Measurements from ENCODE around the gene ENSA.
A peak's percentile ranks its signal among the peaks of the same experiment; 100 is the strongest.
"Not testable (repeated sequence)": the region's sequence is repeated elsewhere in the genome, so short reads cannot be mapped to it uniquely, and the experiment has no call there.

Gene ENSA

GRCh38 chr1:150629115-150629928 lies at the start of gene ENSA:
Gene ENSA, minus strand, starts transcription at chr1:150629612. Its CDS starts 142 bp downstream, at chr1:150629470.
- peak; percentile 86 to 91 for DNase-seq (ENCODE audit: low read depth in 2 of 2, low spot score in 1 of 2)

- DNase-seq (ENCODE audit: low read depth in 2 of 2, low spot score in 1 of 2): no peak
Observed at GRCh38 chr1:150678988-150679387, 49.6 kb upstream of the ENSA start.

GRCh38 chr1:150674881-150675280 lies 45.5 kb upstream of the ENSA start:
- DNase-seq (ENCODE audit: low read depth in 2 of 2, low spot score in 1 of 2): no peak

GRCh38 chr1:150663321-150663720 lies 33.9 kb upstream of the ENSA start:
- no peak for DNase-seq (ENCODE audit: low read depth in 2 of 2, low spot score in 1 of 2)

- DNase-seq (ENCODE audit: low read depth in 2 of 2, low spot score in 1 of 2): no peak
Observed at GRCh38 chr1:150662811-150663210, 33.4 kb upstream of the ENSA start.

GRCh38 chr1:150661156-150661555 lies 31.7 kb upstream of the ENSA start:
- no peak for DNase-seq (ENCODE audit: low read depth in 2 of 2, low spot score in 1 of 2)

GRCh38 chr1:150660584-150660983 lies 31.2 kb upstream of the ENSA start:
- no peak for DNase-seq (ENCODE audit: low read depth in 2 of 2, low spot score in 1 of 2)

GRCh38 chr1:150657064-150657463 lies 27.7 kb upstream of the ENSA start:
- not testable (repeated sequence) for DNase-seq (ENCODE audit: low read depth in 2 of 2, low spot score in 1 of 2)

- not testable (repeated sequence) for DNase-seq (ENCODE audit: low read depth in 2 of 2, low spot score in 1 of 2)
Observed at GRCh38 chr1:150654635-150655034, 25.2 kb upstream of the ENSA start.

- DNase-seq (ENCODE audit: low read depth in 2 of 2, low spot score in 1 of 2): no peak
Observed at GRCh38 chr1:150650193-150650592, 20.8 kb upstream of the ENSA start.

GRCh38 chr1:150649441-150650075 lies 20.1 kb upstream of the ENSA start:
- DNase-seq (ENCODE audit: low read depth in 2 of 2, low spot score in 1 of 2): no peak

GRCh38 chr1:150642296-150642695 lies 12.9 kb upstream of the ENSA start:
- DNase-seq (ENCODE audit: low read depth in 2 of 2, low spot score in 1 of 2): no peak

- not testable (repeated sequence) for DNase-seq (ENCODE audit: low read depth in 2 of 2, low spot score in 1 of 2)
Observed at GRCh38 chr1:150641126-150641815, 11.9 kb upstream of the ENSA start.

- DNase-seq (ENCODE audit: low read depth in 2 of 2, low spot score in 1 of 2): not testable (repeated sequence)
Observed at GRCh38 chr1:150638430-150638829, 9.0 kb upstream of the ENSA start.

- not testable (repeated sequence) for DNase-seq (ENCODE audit: low read depth in 2 of 2, low spot score in 1 of 2)
Observed at GRCh38 chr1:150634839-150635622, 5.6 kb upstream of the ENSA start.

GRCh38 chr1:150628766-150629114 lies 672 bp downstream of the ENSA start:
- no peak for DNase-seq (ENCODE audit: low read depth in 2 of 2, low spot score in 1 of 2)

GRCh38 chr1:150627826-150628410 lies 1.5 kb downstream of the ENSA start:
- no peak for DNase-seq (ENCODE audit: low read depth in 2 of 2, low spot score in 1 of 2)

GRCh38 chr1:150626150-150626549 lies 3.3 kb downstream of the ENSA start:
- no peak for DNase-seq (ENCODE audit: low read depth in 2 of 2, low spot score in 1 of 2)

GRCh38 chr1:150624546-150624945 lies 4.9 kb downstream of the ENSA start:
- not testable (repeated sequence) for DNase-seq (ENCODE audit: low read depth in 2 of 2, low spot score in 1 of 2)

- not testable (repeated sequence) for DNase-seq (ENCODE audit: low read depth in 2 of 2, low spot score in 1 of 2)
Observed at GRCh38 chr1:150624134-150624533, 5.3 kb downstream of the ENSA start.

Data from stimulated activated CD8-positive, alpha-beta memory T cell treated with anti-CD3 and anti-CD28 coated beads, Interleukin-4, amount 100 ng/mL, for 1 hour (primary cell).